Activated CD4-positive, CD25-positive, alpha-beta regulatory T cell treated with anti-CD3 and anti-CD28 coated beads, Interleukin-2, amount 50 U/mL, for 16 hours (primary cell): Measurements from ENCODE around the gene GMPPB.
A peak's percentile ranks its signal among the peaks of the same experiment; 100 is the strongest.
"Not testable (repeated sequence)": the region's sequence is repeated elsewhere in the genome, so short reads cannot be mapped to it uniquely, and the experiment has no call there.

Experiments used
- DNase-seq: peaks from one replicate; pipeline ENCODE4 v3.0.0-alpha.2; 2020; ENCODE audit warnings: low read depth, low spot score

Gene GMPPB

GRCh38 chr3:49723628-49724551, at the start of gene GMPPB:
GMPPB (minus strand) TSS chr3:49723951; CDS start chr3:49723726, 225 bp downstream.
- DNase-seq = peak; percentile 84

DNA sequence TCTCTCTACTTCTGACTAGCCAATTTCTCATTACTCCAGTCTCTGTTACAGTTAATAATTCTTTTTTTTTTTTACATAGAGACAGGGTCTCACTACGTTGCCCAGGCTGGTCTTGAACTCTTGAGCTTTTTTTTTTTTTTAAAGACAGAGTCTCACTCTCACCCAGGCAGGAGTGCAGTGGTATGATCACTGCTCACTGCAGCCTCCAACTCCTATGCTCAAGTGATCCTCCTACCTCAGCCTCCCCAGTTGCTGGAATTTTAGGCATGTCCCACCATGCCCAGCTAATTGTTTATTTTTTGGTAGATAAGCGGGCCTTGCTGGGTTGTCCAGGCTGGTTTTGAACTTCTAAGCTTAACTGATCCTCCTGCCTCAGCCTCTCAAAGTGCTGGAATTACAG, 49.0 kb upstream of the GMPPB start:
- no peak for DNase-seq

DNA sequence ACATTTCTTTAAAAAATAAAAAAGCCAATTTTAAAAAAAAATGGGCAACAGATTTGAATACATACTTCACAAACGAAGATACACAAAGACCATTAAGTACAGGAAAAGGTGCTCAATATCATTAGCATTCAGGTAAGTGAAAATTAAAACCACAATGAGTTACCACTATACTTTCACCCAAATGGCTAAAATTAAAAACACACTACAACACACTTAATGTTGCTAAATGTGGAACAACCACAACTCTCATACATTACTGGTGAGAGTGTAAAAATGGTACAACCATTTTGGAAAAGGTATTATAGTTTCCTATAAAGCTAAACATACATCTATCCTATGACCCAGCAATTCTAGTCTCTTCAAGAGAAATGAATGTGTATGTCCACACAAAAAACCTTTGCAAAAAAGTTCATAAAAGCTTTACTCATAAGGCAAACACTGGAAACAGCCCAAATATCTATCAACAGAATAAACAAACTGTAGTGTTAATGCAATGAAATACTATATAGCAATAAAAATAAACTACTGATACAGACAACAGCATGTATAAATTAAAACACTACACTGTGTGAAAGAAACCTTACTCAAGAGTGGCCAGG, 47.7 kb upstream of the GMPPB start:
- no peak for DNase-seq

- no peak for DNase-seq
These were observed 46.2 kb upstream of the GMPPB start for GRCh38 chr3:49769926-49770325.

DNA sequence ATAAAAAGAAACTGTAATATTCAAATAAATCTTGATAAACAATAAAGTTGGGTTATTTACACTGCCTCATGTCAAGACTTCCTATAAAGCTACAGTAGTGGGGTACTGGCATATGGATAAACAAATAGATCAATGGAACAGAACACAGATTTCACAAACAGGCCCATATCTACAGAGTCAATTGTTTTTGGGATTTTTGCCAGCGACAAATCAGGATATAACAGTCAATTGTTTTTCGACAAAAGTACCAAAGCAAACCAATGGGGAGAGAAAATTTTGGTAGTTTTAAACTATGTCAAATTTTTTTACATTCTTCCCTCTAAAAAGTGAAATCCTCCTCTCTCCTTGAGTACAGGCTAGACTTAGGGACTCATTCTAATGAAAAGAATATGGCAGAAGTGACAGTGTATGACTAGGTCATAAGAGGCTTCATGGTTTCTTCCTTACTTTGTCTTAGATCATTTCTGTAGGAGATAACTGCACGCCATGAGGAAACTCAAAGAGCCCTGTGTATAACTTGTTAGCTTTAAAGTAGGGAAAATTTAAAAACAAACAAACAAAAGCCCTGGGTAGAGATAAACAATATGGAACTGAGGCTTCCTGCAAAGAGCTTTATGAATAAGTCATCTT, 45.6 kb upstream of the GMPPB start:
- no peak for DNase-seq

- no peak for DNase-seq
These were observed 40.2 kb upstream of the GMPPB start for GRCh38 chr3:49763981-49764380.

GRCh38 chr3:49761661-49762060, 37.9 kb upstream of the GMPPB start:
- no peak for DNase-seq

- no peak for DNase-seq
These were observed 35.5 kb upstream of the GMPPB start for GRCh38 chr3:49759226-49759625.

DNA sequence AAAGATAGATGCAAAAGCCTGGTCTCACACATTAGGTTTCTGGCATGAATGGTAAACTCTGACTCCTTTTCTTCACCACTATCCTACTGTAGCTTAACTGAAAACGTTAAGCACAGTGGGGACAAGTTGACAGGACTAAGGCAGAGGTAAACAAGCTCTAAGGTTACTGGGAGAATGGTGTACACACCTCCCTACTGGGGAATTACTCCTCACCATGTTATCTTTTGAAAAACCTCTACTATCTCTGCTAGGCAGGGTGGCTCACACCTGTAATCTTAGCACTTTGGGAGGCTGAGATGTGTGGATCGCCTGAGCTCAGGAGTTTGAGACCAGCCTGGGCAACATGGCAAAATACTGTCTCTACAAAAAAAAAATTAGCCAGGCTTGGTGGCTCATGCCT, 33.4 kb upstream of the GMPPB start:
- no peak for DNase-seq

GRCh38 chr3:49756036-49756435, 32.3 kb upstream of the GMPPB start:
- DNase-seq = no peak

- no peak for DNase-seq
These were observed 30.8 kb upstream of the GMPPB start for GRCh38 chr3:49754536-49754935.

DNA sequence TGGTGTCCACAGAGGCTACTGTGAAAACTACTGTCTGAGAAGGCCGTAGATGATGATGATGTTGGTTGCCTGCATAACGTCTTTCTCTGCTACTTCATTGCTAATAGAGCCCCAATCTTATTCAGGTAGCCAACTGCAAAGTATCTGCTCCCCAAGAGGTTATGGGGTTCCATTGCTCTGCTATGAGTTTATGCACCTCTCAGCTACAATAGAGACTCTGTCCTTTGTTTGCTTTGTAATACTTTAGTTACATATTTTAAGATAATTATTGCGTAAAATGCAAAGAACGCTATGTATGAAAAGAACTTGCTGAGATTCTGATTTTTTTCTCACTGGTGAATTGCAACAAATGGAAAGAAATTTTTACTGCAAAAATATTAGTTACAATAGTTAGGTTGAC, 27.8 kb upstream of the GMPPB start:
- DNase-seq = no peak

DNA sequence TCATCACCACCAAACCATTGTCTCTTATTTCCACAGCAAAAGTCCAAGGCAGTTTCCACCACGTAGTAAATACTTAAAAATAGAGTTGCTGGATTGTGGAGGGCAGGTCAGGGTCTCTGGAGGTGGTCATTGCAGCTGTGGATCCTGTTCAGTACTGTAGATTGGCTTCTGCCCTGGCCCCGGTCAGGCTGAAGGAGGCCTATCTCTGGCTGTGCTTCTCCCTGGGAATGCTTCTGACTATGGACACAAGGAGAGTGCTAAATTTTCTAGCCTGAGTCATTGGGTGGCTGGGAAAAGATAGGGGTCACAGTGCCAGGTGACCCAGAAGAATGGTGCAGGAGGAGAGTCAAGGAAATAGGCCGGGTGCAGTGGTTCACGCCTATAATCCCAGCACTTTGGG, 26.3 kb upstream of the GMPPB start:
- no peak for DNase-seq

DNA sequence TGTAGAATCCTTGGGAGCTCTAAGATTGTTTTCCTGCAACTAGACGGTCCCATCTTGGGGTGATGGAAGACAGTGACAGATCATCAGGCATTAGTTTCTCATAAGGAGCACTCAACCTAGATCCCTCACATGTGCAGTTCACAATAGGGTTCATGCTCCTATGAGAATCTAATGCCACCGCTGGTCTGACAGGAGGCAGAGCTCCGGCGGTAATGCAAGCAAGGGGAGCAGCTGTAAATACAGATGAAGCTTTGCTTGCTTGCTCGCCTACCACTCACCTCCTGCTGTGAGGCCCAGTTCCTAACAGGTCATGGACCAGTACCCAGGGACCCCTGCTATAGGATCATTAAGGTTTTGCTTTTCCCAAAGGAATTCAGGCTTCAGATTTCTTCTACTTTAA, 25.1 kb upstream of the GMPPB start:
- not testable (repeated sequence) for DNase-seq

DNA sequence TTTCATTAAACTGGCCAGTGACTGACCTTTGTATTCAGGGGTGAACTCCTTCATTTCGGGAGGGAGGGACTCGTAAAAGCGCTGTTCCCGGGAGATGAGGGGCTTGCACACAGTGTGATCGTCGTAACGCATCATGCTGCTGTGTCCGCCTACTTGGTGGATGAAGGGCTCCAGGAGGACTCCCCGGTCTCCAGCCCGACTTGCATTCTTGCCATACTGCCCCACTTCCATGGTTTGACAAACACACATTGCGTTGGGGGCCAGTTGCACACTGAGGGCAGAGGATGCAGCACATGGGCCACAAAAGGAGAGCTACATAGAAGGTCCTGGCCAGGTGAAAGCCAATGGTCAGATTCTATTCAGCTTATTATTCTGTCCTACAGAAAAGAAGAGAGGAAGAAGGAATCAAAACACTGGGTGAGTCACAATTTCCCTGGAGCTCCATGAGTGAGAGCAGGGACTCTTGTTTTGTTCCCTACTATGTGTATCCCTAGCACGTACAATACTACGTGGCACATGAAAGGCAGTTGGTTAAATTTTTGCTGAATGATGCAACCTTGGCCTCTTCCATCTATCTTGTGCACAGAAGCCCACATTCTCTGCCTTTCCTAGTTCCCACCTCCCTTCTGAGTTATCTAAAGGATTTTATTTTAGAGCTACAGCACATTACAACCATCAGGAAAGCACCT, 24.2 kb upstream of the GMPPB start:
- no peak for DNase-seq

GRCh38 chr3:49745986-49746385, 22.2 kb upstream of the GMPPB start:
- no peak for DNase-seq

DNA sequence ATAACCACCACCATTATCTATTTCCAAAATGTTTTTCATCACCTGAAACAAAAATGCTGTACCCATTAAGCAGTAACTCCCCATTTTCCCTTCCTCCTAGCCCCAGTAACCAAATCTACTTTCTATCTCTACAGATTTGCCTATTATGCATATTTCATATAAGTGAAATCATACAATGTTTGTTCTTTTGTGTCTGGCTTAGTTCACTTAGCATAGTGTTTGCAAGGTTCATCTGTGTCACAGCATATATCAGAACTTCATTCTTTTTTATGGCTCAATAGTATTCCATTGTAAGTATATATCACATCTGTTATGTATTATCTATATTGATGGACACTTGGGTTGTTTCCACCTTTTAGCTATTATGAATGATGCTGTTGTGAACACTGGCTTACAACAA, 16.7 kb upstream of the GMPPB start:
- no peak for DNase-seq

GRCh38 chr3:49738067-49738713, 14.4 kb upstream of the GMPPB start:
- DNase-seq = no peak

DNA sequence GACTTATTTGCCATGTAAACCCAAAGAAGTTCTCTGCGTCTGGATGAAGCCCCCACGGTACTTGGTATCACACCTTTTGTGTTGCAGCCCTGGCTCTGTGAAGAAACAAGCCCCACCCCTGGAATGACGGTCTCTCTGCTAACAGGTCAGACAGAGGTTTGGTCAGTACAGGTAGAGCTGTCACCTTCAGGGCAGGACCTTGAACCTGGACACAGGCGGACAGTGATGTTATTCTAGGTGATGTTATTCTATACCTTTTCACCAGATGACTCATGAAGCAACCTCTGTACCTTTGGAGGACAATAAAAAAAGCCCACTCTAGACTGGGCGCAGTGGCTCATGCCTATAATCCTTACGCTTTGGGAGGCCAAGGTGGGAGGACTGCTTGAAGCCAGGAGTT, 11.0 kb upstream of the GMPPB start:
- DNase-seq = no peak

- no peak for DNase-seq
These were observed 9.8 kb upstream of the GMPPB start for GRCh38 chr3:49733551-49733950.

GRCh38 chr3:49732597-49732996, 8.8 kb upstream of the GMPPB start:
- no peak for DNase-seq
